T-helper 17 cell (primary cell): Measurements from ENCODE around the gene MAFB. TPM values are rescaled to one million over a fixed set of nuclear protein-coding genes. Genes with fewer than 3 reads are reported as not detected.

Source experiments
- ATAC-seq: fragments of 150-1000 bp; cut with Tn5 transposase; 2 replicates; pipeline ENCODE4 v1.10.0; 2021; ENCODE audit warnings: mild to moderate bottlenecking, moderate library complexity
- DNase-seq, 3 donors: peaks; one replicate each; pipeline versions ENCODE4 v3.0.0 to v3.0.0-alpha.2; 2020 to 2021
- H3K9me3 ChIP-seq: one replicate; pipeline ENCODE4 v1.7.0; 2013; ENCODE audit warnings: low read length, mild to moderate bottlenecking; ENCODE audit not compliant: control insufficient read depth, poor library complexity, severe bottlenecking
- H3K27ac Mint-ChIP-seq: one replicate; pipeline ENCODE4 v1.8.0; 2022; ENCODE audit warnings: mild to moderate bottlenecking, moderate library complexity, mixed read lengths
- H3K27me3 Mint-ChIP-seq: one replicate; pipeline ENCODE4 v1.8.0; 2022; ENCODE audit warnings: mixed read lengths
- H3K36me3 Mint-ChIP-seq: one replicate; pipeline ENCODE4 v1.8.0; 2022; ENCODE audit warnings: low read depth, mixed read lengths
- H3K4me1 Mint-ChIP-seq: one replicate; pipeline ENCODE4 v1.8.0; 2022; ENCODE audit warnings: mild to moderate bottlenecking, mixed read lengths
- H3K4me3 Mint-ChIP-seq: one replicate; pipeline ENCODE4 v1.8.0; 2022; ENCODE audit warnings: mild to moderate bottlenecking, moderate library complexity, mixed read lengths
- total RNA-seq, 4 donors: library from RNA in 2 of 4; stranded (reverse) in 2 of 4; gene quantifications; one replicate each; pipeline ENCODE4 v1.2.3 and lab custom pipeline; 2022 to 2026

The MAFB gene
- total RNA-seq, 2 donors from 2014 or later, result 0.86 to 8.9 TPM

DNA sequence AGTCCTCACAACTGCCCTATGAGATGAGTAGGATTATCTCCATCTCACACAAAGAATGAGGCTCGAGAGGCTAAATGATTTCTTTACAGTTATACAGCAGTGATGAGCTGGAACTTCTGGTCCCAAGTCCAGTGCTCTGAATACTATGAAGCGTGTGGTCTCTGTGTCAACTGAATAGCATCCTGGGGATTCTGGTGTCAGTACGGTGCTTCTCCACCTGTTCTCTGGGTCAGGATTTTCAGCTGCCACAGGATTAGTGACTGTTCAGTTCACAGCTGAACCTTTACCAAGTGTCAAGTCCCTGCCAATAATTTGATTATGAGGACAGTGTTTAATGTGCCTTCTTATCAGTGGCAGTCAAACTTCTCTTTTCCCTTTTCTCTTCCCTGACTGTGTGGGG is 5.2 kb upstream of the MAFB start:
- Mint-ChIP-seq H3K27ac (no peak overlapping the region), H3K4me1 (peaks cover 9% of the 10 kb centered on the region), H3K4me3 (no peak overlapping the region), H3K27me3 (peaks cover 87% of the 10 kb centered on the region), H3K36me3 (peaks cover 10% of the 10 kb centered on the region)
- DNase-seq, result no peak
- no peak for ATAC-seq
- no peaks in the 10 kb centered on the region for H3K9me3 ChIP-seq

- DNase-seq (no peak), ATAC-seq (no peak)
- H3K27ac Mint-ChIP-seq, result no peak overlapping the region
- H3K9me3 ChIP-seq, result no peaks in the 10 kb centered on the region
- H3K4me3 Mint-ChIP-seq, result no peak overlapping the region
- H3K27me3 Mint-ChIP-seq, result peaks cover 78% of the 10 kb centered on the region
- peaks cover 8% of the 10 kb centered on the region for H3K4me1 Mint-ChIP-seq
- H3K36me3 Mint-ChIP-seq, result peaks cover 10% of the 10 kb centered on the region
These were observed 3.4 kb upstream of the MAFB start for GRCh38 chr20:40692240-40693011.

- DNase-seq, result no peak
These were observed 2.7 kb upstream of the MAFB start for GRCh38 chr20:40691566-40692239.

DNA sequence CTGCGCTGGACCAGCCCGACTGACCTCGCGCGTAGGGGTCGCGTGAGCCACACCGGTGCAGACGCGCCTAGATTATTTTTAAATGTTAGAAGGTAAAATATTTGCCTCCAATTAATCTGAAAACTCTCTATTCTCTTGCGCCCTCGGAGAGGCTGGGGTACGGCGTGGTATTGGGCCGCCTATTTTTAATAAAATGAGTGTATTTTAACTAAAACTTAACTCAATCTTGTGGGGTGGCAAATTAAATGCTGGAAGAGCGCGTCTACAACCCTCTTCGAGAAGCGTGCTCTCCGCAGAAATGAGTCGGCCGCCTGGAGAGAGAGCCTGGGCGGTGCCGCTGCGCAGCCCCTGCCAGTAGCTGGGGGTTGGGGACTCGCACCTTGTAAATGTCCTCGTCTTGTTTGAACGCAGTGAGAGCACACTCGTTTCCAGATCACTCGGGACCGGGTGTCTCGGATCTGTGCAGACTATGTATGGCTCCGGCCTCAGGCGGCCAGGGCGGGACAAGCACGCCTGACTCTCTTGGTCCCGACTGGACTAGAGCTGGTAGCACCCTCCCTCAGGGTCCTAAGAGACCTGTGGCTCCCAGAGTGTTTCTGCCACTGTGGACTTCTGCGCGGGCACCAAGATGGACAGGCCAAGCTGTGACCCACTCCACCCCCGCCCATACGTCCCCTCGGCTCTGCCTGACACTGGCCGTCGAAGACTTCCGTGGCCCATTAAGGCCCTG is 2.0 kb upstream of the MAFB start:
- DNase-seq (no peak), ATAC-seq (no peak)
- Mint-ChIP-seq H3K36me3 (peaks cover 10% of the 10 kb centered on the region), H3K27me3 (peaks cover 77% of the 10 kb centered on the region), H3K4me1 (peaks cover 8% of the 10 kb centered on the region), H3K27ac (peak overlapping the region; percentile 19), H3K4me3 (peak overlapping the region; percentile 21)
- H3K9me3 ChIP-seq, result no peaks in the 10 kb centered on the region

More at GRCh38 chr20:40691566-40692239, 2.7 kb upstream of the MAFB start:
- ATAC-seq, result no peak
- Mint-ChIP-seq H3K4me1 (peaks cover 8% of the 10 kb centered on the region), H3K36me3 (peaks cover 10% of the 10 kb centered on the region), H3K27me3 (peaks cover 78% of the 10 kb centered on the region), H3K4me3 (no peak overlapping the region), H3K27ac (no peak overlapping the region)
- no peaks in the 10 kb centered on the region for H3K9me3 ChIP-seq

- Mint-ChIP-seq H3K27ac (no peak overlapping the region), H3K4me3 (peak overlapping the region; percentile 84), H3K27me3 (peaks cover 74% of the 10 kb centered on the region), H3K4me1 (peaks cover 8% of the 10 kb centered on the region), H3K36me3 (peaks cover 10% of the 10 kb centered on the region)
- ATAC-seq (peak; percentile 53), DNase-seq (peak in 1 of 3 donors; percentile 43)
- H3K9me3 ChIP-seq, result no peaks in the 10 kb centered on the region
These were observed 1.2 kb upstream of the MAFB start for GRCh38 chr20:40689943-40690835.

DNA sequence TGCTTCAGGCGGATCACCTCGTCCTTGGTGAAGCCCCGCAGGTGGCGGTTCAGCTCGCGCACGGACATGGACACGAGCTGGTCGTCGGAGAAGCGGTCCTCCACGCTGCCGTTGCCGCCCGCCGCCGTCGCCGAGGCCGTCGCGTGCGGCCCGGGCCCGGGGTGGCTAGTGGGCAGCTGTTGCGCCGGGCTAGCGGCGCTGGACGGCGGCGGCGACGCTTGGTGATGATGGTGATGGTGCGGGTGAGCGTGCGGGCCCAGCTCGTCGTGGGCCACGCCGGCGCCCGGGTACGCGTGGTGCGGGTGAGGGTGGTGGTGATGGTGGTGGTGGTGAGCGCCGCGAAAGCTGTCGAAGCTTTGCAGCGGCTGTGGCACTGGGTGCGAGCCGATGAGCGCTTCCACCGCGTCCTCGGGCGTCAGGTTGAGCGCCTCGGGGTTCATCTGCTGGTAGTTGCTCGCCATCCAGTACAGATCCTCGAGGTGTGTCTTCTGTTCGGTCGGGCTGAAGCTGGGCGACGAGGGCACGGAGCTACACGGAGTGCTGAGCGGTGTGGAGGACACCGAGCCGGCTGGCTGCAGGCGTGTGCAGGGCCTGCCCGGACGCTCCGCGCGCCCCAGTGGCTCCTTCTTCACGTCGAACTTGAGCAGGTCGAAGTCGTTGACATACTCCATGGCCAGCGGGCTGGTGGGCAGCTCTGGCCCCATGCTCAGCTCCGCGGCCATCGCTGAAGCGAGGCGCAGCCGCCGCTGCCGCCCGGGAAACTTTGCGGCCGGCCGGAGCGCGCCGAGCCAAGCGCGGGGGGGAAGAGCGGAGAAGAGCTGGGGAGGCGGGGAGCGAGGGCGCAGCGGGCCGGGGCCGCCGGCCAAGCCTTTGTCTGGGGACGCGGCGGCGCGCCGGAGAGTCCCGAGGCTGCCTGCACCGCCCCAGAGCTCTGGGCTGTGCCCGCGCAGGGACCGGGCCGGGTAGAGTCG is 622 bp downstream of the MAFB start:
- Mint-ChIP-seq H3K27me3 (peaks cover 74% of the 10 kb centered on the region), H3K27ac (no peak overlapping the region), H3K4me3 (peak overlapping the region; percentile 60), H3K36me3 (peaks cover 10% of the 10 kb centered on the region), H3K4me1 (peaks cover 8% of the 10 kb centered on the region)
- ATAC-seq (no peak), DNase-seq (no peak)
- no peaks in the 10 kb centered on the region for H3K9me3 ChIP-seq

DNA sequence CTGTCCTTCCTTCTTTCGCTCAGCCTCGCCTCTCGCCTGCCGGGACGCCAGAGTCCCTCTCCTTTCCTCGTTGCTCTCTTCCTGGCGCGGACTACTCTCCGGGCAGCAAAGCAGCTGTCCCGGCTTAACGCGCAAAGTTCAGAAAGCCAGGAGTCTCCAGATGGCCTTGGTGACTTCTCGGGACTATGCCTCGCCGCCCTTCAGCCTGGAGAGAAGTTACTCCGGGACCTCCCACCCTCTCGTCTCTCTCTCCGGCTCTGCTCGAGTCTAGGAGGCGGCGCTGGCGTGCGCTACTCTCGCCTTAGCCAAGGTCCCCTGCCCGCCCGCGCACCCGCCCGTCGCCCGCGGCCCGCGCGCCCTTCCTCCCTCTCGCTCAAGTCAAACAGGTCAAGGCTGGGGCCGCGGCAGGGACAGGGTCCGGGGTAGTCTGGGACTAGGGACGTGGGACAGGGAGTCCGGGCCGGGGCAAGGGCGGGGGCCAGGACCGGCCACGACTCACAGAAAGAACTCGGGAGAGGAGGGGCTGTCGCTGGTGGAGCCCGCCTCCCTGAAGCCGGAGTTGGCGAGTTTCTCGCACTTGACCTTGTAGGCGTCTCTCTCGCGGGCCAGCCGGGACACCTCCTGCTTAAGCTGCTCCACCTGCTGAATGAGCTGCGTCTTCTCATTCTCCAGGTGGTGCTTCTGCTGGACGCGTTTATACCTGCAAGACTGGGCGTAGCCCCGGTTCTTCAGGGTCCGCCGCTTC is 1.5 kb downstream of the MAFB start:
- no peak overlapping the region for H3K27ac Mint-ChIP-seq
- H3K4me3 Mint-ChIP-seq, result peak overlapping the region; percentile 12

DNA sequence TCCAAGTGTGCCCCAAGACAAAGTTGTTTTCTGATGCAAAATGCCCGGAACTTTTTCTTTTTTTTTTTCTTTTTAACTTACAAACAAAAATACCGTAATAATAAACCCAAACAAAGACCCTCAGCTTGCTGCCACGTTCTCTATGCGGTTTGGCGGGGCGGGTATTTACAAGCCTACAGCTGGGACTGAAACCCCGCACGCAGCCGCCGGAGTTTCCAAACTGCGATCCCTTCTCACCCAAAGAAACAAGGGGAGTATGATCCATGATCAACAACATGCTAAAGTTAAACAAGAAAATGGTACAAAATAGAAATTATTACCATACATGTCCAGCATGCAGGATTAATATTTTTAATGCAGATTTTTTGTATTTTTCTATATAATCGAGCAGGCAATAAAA is 2.1 kb downstream of the MAFB start:
- H3K36me3 Mint-ChIP-seq, result peaks cover 4% of the 10 kb centered on the region
- no peaks in the 10 kb centered on the region for H3K9me3 ChIP-seq
- H3K27me3 Mint-ChIP-seq, result peaks cover 74% of the 10 kb centered on the region
- no peak for DNase-seq
- no peak overlapping the region for H3K4me3 Mint-ChIP-seq
- ATAC-seq, result no peak
- H3K4me1 Mint-ChIP-seq, result peaks cover 9% of the 10 kb centered on the region
- no peak overlapping the region for H3K27ac Mint-ChIP-seq

More for the DNA sequence above, 1.5 kb downstream of the MAFB start:
- no peak for ATAC-seq
- H3K9me3 ChIP-seq, result no peaks in the 10 kb centered on the region
- peaks cover 74% of the 10 kb centered on the region for H3K27me3 Mint-ChIP-seq
- peaks cover 9% of the 10 kb centered on the region for H3K4me1 Mint-ChIP-seq
- H3K36me3 Mint-ChIP-seq, result peaks cover 10% of the 10 kb centered on the region
- DNase-seq, result no peak

GRCh38 chr20:40686434-40686882 is 2.6 kb downstream of the MAFB start:
- Mint-ChIP-seq H3K27ac (no peak overlapping the region), H3K4me3 (no peak overlapping the region), H3K27me3 (peaks cover 74% of the 10 kb centered on the region), H3K36me3 (peaks cover 1% of the 10 kb centered on the region), H3K4me1 (peaks cover 8% of the 10 kb centered on the region)
- H3K9me3 ChIP-seq, result no peaks in the 10 kb centered on the region
- DNase-seq, result no peak
- no peak for ATAC-seq

- ATAC-seq (no peak), DNase-seq (no peak)
- H3K27ac Mint-ChIP-seq, result no peak overlapping the region
- H3K4me1 Mint-ChIP-seq, result peaks cover 8% of the 10 kb centered on the region
- H3K36me3 Mint-ChIP-seq, result no peaks in the 10 kb centered on the region
- H3K9me3 ChIP-seq, result no peaks in the 10 kb centered on the region
- H3K27me3 Mint-ChIP-seq, result peaks cover 78% of the 10 kb centered on the region
- H3K4me3 Mint-ChIP-seq, result no peak overlapping the region
These were observed 3.7 kb downstream of the MAFB start for GRCh38 chr20:40685349-40685748.

DNA sequence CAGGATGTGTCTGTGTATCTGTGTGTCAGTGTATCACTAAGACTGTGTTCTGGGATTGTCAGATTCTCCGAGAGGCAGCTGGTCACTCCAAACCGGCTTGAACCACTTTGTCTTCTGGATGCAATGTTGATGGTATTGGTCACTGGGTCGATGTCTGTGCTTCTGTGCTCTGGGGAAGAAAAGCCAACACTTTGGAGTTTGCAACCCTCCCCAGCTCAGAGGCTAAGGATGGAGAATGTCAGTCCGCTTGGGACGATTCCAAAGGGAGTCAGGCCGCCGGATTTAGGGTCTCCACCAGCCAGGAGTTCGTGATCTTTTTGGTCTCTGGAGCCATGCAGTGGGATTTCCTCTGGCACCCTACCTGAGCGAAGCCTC is 5.2 kb downstream of the MAFB start:
- peaks cover 8% of the 10 kb centered on the region for H3K4me1 Mint-ChIP-seq
- no peak overlapping the region for H3K27ac Mint-ChIP-seq
- no peak for DNase-seq
- no peak for ATAC-seq
- peaks cover 83% of the 10 kb centered on the region for H3K27me3 Mint-ChIP-seq
- H3K4me3 Mint-ChIP-seq, result no peak overlapping the region
- no peaks in the 10 kb centered on the region for H3K36me3 Mint-ChIP-seq
- no peaks in the 10 kb centered on the region for H3K9me3 ChIP-seq
